ENCODE results near the gene TCF7. TPM values are rescaled to one million over a fixed set of nuclear protein-coding genes. Genes with fewer than 3 reads are reported as not detected.

The TCF7 gene
- total and polyA plus RNA-seq, 4 donors, result 1.3 to 2.7 (median 2.2) TPM

- H3K27ac ChIP-seq (ENCODE audit: low read depth in 1 of 2, low read length in 2 of 2), result no peak overlapping the region
- H3K36me3 ChIP-seq (ENCODE audit: control insufficient read depth in 4 of 4, insufficient read depth in 3 of 4, low read depth in 1 of 4, low read length in 3 of 4), result peaks cover 0 to 3% (median 0%) of the 10 kb centered on the region in 4 donors
- H3K9me3 ChIP-seq (ENCODE audit: control insufficient read depth in 4 of 4, low read length in 3 of 4), result no peaks in the 10 kb centered on the region
- peaks cover 0 to 6% (median 1%) of the 10 kb centered on the region in 4 donors for H3K4me1 ChIP-seq (ENCODE audit: control insufficient read depth in 4 of 4, insufficient read depth in 4 of 4, low read length in 3 of 4)
- TF ChIP-seq HNF4G (IDR thresholded peaks at IDR 0.05) (no peak), MAX (IDR thresholded peaks at IDR 0.05) (no peak), GABPA (IDR thresholded peaks at IDR 0.05 in 1 of 2, conservative IDR thresholded peaks at IDR 0.05 in 1 of 2) (no peak), REST (IDR thresholded peaks at IDR 0.05) (no peak), FOXA2 (IDR thresholded peaks at IDR 0.05) (no peak), YY1 (IDR thresholded peaks at IDR 0.05) (no peak), NR2F2 (IDR thresholded peaks at IDR 0.05) (no peak), RAD21 (IDR thresholded peaks at IDR 0.05) (no peak), HNF4A (conservative IDR thresholded peaks at IDR 0.05) (no peak), FOXA1 (IDR thresholded peaks at IDR 0.05) (no peak), ZBTB33 (IDR thresholded peaks at IDR 0.05) (no peak), SP1 (IDR thresholded peaks at IDR 0.05) (no peak), RXRA (IDR thresholded peaks at IDR 0.05) (no peak), TAF1 (conservative IDR thresholded peaks at IDR 0.05) (no peak), JUND (IDR thresholded peaks at IDR 0.05) (no peak), EGR1 (IDR thresholded peaks at IDR 0.05; ENCODE audit: low read depth in 2 of 2) (no peak)
- TF ChIP-seq, protein P1, sequence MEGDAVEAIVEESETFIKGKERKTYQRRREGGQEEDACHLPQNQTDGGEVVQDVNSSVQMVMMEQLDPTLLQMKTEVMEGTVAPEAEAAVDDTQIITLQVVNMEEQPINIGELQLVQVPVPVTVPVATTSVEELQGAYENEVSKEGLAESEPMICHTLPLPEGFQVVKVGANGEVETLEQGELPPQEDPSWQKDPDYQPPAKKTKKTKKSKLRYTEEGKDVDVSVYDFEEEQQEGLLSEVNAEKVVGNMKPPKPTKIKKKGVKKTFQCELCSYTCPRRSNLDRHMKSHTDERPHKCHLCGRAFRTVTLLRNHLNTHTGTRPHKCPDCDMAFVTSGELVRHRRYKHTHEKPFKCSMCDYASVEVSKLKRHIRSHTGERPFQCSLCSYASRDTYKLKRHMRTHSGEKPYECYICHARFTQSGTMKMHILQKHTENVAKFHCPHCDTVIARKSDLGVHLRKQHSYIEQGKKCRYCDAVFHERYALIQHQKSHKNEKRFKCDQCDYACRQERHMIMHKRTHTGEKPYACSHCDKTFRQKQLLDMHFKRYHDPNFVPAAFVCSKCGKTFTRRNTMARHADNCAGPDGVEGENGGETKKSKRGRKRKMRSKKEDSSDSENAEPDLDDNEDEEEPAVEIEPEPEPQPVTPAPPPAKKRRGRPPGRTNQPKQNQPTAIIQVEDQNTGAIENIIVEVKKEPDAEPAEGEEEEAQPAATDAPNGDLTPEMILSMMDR (IDR thresholded peaks at IDR 0.05; ENCODE audit: low read depth, low read length, missing input control), result no peak
- TF ChIP-seq, protein P2, sequence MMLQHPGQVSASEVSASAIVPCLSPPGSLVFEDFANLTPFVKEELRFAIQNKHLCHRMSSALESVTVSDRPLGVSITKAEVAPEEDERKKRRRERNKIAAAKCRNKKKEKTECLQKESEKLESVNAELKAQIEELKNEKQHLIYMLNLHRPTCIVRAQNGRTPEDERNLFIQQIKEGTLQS (IDR thresholded peaks at IDR 0.05), result no peak
- DNase-seq (ENCODE audit: low spot score), result no peak
- WGBS, result 96% methylated on average over 17 of the region's 17 CpGs
- no peak overlapping the region for H3K9ac ChIP-seq (ENCODE audit: low read depth in 1 of 2, low read length in 2 of 2)
- no peaks in the 10 kb centered on the region for H3K27me3 ChIP-seq (ENCODE audit: control insufficient read depth in 4 of 4, insufficient read depth in 4 of 4, low read length in 3 of 4)
- H3K4me3 ChIP-seq (ENCODE audit: low read depth in 1 of 3, low read length in 3 of 3), result no peak overlapping the region
Observed at GRCh38 chr5:134120386-134121138, 6.1 kb downstream of the TCF7 start.

Data from liver (tissue), 9 donors.